ENCODE measurements around the gene RDH13.
"Not testable (repeated sequence)": the region's sequence is repeated elsewhere in the genome, so short reads cannot be mapped to it uniquely, and the experiment has no call there.

GRCh38 chr19:55008781-55009180 is 54.2 kb downstream of the RDH13 start:
- TF ChIP-seq CTCF, POLR2AphosphoS5, POLR2A (IDR thresholded peaks at IDR 0.05): not testable (repeated sequence)
